ENCODE results near the gene EFS. TPM values are rescaled to one million over a fixed set of nuclear protein-coding genes. Genes with fewer than 3 reads are reported as not detected.

EFS gene
- polyA plus RNA-seq, 3 donors = 2.3 to 17.5 (median 11.1) TPM

- H3K27ac ChIP-seq (ENCODE audit: low read depth, low read length) = no peak overlapping the region
- 39 to 51% (median 44%) methylated on average over 10 of the region's 10 CpGs for WGBS, 3 donors
These were observed 42.1 kb downstream of the EFS start for GRCh38 chr14:23322568-23323517.

- peak overlapping the region; percentile 90 for H3K27ac ChIP-seq (ENCODE audit: low read depth, low read length)
- WGBS, 3 donors = 0% methylated on average over 31 to 64 of the region's 64 CpGs
These were observed 43.1 kb downstream of the EFS start for GRCh38 chr14:23321572-23322547.

DNA sequence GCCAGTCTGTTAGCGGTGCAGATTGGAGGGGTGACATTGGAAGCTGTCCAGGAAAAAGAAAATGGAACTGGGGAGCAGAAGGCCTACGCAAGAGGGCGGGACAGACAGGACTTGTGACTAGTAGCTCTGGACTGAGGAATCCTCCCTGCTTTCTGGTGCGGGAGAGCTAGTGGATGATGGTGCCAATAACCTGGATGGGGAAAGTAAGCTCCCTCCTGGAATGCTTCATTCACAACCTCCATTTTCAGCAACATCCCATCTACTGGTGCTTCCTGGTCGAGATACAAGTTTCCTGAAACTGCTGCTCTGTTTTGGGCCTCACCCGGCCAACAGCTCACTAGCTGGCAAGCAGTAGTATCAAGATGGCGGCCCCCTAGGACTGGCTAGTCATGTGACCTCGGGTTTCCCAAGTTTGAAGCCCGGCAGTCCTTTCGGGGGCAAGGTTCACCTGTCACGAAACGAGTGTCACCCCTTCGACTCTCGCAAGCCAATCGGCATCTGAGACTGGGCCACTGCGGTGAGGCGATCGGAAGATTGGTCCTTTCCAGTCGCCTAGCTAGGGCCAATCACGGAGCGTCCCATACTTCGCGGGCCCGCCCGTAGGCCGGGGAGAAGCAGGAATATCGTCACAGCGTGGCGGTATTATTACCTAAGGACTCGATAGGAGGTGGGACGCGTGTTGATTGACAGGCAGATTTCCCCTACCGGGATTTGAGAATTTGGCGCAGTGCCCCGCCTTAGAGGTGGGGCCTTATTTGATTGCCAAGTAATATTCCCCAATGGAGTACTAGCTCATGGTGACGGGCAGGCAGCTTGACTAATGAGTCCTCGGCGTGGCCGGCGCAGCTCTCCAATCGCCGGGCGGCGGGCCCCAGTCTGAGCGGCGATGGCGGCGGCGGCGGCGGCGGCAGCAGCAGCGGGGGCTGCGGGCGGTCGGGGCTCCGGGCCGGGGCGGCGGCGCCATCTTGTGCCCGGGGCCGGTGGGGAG lies 44.1 kb downstream of the EFS start, which contains the start of gene PABPN1:
Gene PABPN1 (plus strand): TSS at position 874 of the 988 bp plus-strand sequence. CDS start 13 bp downstream, at position 887.
- peak within 1 kb of the TSS; percentile 90 for H3K27ac ChIP-seq (ENCODE audit: low read depth, low read length)
- WGBS, 3 donors = 3 to 5% (median 3%) methylated on average over 58 to 63 of the region's 63 CpGs

DNA sequence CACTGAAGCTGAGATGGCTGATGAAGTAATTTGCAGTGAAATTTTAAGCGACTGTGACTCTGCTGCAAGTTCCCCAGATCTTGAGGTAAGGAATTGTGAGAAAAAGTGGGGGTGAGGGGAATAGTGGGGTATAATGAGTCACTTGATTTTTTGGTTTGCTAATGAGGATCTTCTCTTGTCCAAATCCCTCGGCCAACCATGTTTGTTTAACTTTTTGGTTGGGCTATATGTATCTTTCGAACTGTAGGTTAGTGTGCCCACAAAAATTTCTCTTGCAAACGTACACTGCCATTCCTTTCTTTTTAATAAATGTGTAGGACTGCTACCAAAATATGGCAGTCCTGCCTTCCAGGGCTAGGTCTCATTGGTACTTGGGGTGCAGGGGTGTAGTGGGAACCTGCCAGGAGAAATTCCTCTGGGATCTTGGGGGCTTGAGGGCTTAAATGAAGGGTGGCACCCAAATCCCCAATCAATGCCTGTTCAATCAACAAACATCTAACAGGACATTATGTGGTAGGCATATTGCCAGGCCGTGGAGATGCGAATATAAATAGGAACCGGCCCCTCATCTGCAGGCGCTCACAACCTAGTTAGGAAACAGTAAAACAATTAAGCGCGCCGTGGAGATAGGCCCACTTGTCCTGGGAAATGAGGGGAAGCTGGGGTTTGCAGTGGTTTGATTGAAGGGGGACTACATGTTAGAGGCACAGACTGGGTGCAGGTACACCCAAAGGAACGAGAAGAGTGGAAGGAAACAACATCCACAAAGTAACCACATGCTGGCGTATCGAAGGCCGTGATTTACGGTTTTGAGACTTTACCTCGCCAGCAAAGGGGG lies 45.0 kb downstream of the EFS start:
- H3K27ac ChIP-seq (ENCODE audit: low read depth, low read length) = peak overlapping the region; percentile 90
- 76 to 89% (median 78%) methylated on average over 17 of the region's 17 CpGs for WGBS, 3 donors

DNA sequence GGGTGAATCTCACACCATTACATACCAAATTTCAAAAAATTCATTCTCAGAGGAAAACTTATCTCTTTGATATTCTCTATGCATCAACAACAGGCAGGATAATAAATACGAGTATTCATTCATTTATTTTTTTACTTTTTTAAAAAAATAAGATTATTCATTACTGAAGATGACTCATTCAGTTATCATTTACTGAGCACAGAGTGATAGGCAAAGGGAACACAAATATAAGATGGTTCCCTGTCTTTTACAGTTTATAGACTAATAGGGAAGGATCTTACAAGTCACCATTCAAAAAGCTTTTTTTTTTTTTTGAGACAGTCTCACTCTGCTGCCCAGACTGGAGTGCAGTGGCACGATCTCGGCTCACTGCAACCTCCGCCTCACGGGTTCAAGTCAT lies 48.7 kb downstream of the EFS start:
- WGBS, 3 donors = 88 to 91% (median 89%) methylated on average over 5 of the region's 5 CpGs
- H3K27ac ChIP-seq (ENCODE audit: low read depth, low read length) = no peak overlapping the region

- 85 to 93% (median 92%) methylated on average over 1 of the region's 1 CpG for WGBS, 3 donors
- no peak overlapping the region for H3K27ac ChIP-seq (ENCODE audit: low read depth, low read length)
These were observed 54.4 kb downstream of the EFS start for GRCh38 chr14:23310546-23310945.

DNA sequence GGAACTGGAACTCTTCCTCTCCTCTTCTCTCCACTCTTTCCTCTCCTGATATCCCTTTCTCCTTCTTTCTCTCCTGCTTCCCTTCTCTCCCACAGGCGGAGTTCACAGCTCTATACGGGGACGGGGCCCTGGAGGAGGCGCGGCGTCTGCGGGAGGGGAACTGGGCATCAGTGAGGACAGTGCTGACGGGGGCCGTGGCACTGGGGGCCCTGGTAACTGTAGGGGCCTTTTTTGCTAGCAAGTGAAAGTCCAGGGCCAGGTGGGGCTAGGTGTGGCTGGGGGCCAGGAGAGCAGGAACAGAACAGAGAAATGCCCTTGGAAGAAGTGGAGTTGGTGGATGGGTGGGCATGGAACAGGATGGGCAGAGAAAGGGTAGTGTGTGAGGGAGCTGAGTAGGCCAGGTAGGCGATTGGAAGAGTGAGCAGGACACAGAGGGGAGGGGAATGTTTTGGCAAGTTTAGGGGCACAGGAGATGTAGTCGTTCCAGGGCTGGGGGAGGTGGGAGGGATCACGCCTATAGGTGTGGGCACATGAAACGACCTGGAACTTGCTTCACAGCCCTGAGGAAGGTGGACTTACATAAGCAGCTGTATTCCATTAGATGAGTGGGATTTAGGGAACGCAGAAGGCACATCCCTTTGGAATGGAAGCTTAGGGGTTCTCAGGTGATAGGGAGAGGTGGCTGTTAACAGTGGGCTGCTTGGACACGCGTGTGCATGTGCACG lies 56.1 kb downstream of the EFS start:
- no peak overlapping the region for H3K27ac ChIP-seq (ENCODE audit: low read depth, low read length)
- WGBS, 3 donors = 79 to 84% (median 84%) methylated on average over 17 of the region's 17 CpGs

GRCh38 chr14:23307687-23308644 lies 57.0 kb downstream of the EFS start:
- 82 to 88% (median 84%) methylated on average over 22 of the region's 22 CpGs for WGBS, 3 donors
- H3K27ac ChIP-seq (ENCODE audit: low read depth, low read length) = no peak overlapping the region

GRCh38 chr14:23307146-23307530 lies 57.8 kb downstream of the EFS start:
- H3K27ac ChIP-seq (ENCODE audit: low read depth, low read length) = peak overlapping the region; percentile 7
- WGBS, 3 donors = 4 to 17% (median 11%) methylated on average over 5 of the region's 5 CpGs

DNA sequence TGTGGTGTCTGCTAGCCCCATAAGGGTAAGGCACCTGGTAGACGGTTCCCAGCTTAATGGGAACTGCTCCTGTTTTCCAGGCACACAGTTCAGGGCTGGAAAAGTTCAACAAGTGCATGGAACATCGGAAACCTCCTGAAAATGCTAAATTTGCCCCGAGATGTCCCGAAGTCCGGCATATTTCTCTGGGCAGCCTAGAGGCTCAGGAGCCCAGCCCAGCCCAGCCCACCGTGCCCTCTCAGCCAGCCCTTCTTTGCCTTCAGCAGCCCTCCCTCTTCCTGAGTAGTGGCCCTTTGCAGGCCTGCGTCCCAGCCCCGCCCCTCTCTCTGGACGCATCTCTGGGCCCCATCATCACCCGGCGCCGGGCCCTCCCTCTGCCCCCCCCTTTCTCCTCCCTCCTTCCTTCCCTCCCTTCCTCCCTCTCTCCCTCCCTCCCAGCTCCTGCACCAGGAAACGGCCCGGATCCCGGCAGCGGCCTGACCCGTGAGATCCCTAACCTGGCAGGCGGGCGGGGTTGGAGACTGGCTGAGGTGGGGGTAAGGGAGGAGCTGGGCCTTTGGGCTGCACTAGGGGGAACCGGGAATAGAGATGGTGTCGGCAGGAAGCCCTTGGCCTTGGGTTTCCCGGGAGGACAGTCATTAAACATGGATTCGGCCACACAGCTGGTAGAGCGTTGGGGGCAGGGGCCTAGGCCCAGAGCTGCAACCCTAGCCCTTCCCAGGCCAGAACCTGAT lies 58.4 kb downstream of the EFS start, which contains the start of gene BCL2L2:
Gene BCL2L2 (plus strand): TSS at position 422 of the 734 bp plus-strand sequence. CDS start 935 bp downstream, outside the sequence.
- WGBS, 3 donors = 2 to 3% (median 2%) methylated on average over 19 to 24 of the region's 24 CpGs
- peak within 1 kb of the TSS; percentile 7 for H3K27ac ChIP-seq (ENCODE audit: low read depth, low read length)

Other genes with a start within 250 kb of the EFS start
- 1 to 10 TPM in 1 of 3 donors, under 1 TPM in 1, not detected in 1; 0.15 to 2.8 TPM for gene CEBPE, start 245.9 kb downstream of the EFS start, polyA plus RNA-seq
- gene SLC7A8, start 181.5 kb downstream of the EFS start, polyA plus RNA-seq = 10 to 100 TPM; 16.8 to 41.5 (median 25.9) TPM
- under 1 TPM in 2 of 3 donors, not detected in 1; 0.06 to 0.14 TPM for gene RNF212B, start 127.2 kb downstream of the EFS start, polyA plus RNA-seq
- 1 to 10 TPM; 3.5 to 6.4 (median 3.8) TPM for gene HOMEZ, start 79.0 kb downstream of the EFS start, polyA plus RNA-seq
- gene PPP1R3E, start 62.3 kb downstream of the EFS start, polyA plus RNA-seq = 10 to 100 TPM in 1 of 3 donors, 1 to 10 TPM in 2; 6.0 to 16.1 (median 6.2) TPM
- 100 to 1,000 TPM in 1 of 3 donors, 10 to 100 TPM in 2; 37.9 to 122 (median 58.9) TPM for gene BCL2L2, start 58.3 kb downstream of the EFS start, polyA plus RNA-seq
- gene PABPN1, start 43.7 kb downstream of the EFS start, polyA plus RNA-seq = 100 to 1,000 TPM in 2 of 3 donors, 10 to 100 TPM in 1; 50.4 to 124 (median 110) TPM
- gene SLC22A17, start 12.3 kb downstream of the EFS start, polyA plus RNA-seq = 1 to 10 TPM; 8.4 to 9.9 (median 9.5) TPM
- gene IL25, start 7.6 kb upstream of the EFS start, polyA plus RNA-seq = under 1 TPM in 1 of 3 donors, not detected in 2; 0.06 TPM
- under 1 TPM in 2 of 3 donors, not detected in 1; 0.26 to 0.43 TPM for gene CMTM5, start 11.9 kb upstream of the EFS start, polyA plus RNA-seq
- 10 to 100 TPM in 1 of 3 donors, under 1 TPM in 2; 0.18 to 10.8 (median 0.56) TPM for gene MYH6, start 43.1 kb upstream of the EFS start, polyA plus RNA-seq
- 1 to 10 TPM in 2 of 3 donors, under 1 TPM in 1; 0.07 to 6.5 (median 2.8) TPM for gene MYH7, start 70.5 kb upstream of the EFS start, polyA plus RNA-seq
- 10 to 100 TPM; 22.2 to 50.3 (median 28.0) TPM for gene NGDN, start 104.5 kb upstream of the EFS start, polyA plus RNA-seq
- gene ZFHX2, start 186.6 kb upstream of the EFS start, polyA plus RNA-seq = under 1 TPM; 0.35 to 0.79 (median 0.74) TPM
- gene THTPA, start 191.1 kb upstream of the EFS start, polyA plus RNA-seq = 10 to 100 TPM in 2 of 3 donors, 1 to 10 TPM in 1; 8.2 to 22.1 (median 18.3) TPM
- 10 to 100 TPM; 31.8 to 73.2 (median 60.2) TPM for gene AP1G2, start 202.6 kb upstream of the EFS start, polyA plus RNA-seq
- under 1 TPM; 0.24 to 0.79 (median 0.70) TPM for gene JPH4, start 213.6 kb upstream of the EFS start, polyA plus RNA-seq